MM.1S (cell line): ENCODE measurements around the gene CEP72.
"Not testable (repeated sequence)": the region's sequence is repeated elsewhere in the genome, so short reads cannot be mapped to it uniquely, and the experiment has no call there.

Experiments
- DNase-seq: peaks from one replicate; pipeline ENCODE4 v3.0.0-alpha.2; 2015
- H2AFZ ChIP-seq: fragments of 300-600 bp; sonication (generic); 2 replicates; pipeline ENCODE4 v1.6.0; 2016; ENCODE audit warnings: antibody characterized with exemption, low read length
- H3F3A ChIP-seq: fragments of 300-600 bp; sonication (generic); 2 replicates; pipeline ENCODE4 v1.6.1; 2016; ENCODE audit warnings: mild to moderate bottlenecking, antibody characterized with exemption, low read length, moderate library complexity, mixed read lengths; ENCODE audit not compliant: insufficient read depth
- H3K27ac ChIP-seq: fragments of 300-600 bp; sonication (generic); 2 replicates; pipeline ENCODE4 v1.5.1; 2016; ENCODE audit warnings: mild to moderate bottlenecking, low read length
- H3K27me3 ChIP-seq: fragments of 300-600 bp; sonication (generic); replicated peaks from 2 replicates; pipeline ENCODE4 v1.6.0; 2016; ENCODE audit warnings: low read length; ENCODE audit not compliant: insufficient read depth
- H3K36me3 ChIP-seq: fragments of 300-600 bp; sonication (generic); replicated peaks from 2 replicates; pipeline ENCODE4 v1.6.1; 2016; ENCODE audit warnings: mild to moderate bottlenecking, low read length, mixed read lengths; ENCODE audit not compliant: insufficient read depth
- H3K4me1 ChIP-seq: fragments of 300-600 bp; sonication (generic); 2 replicates; pipeline ENCODE4 v1.6.1; 2016; ENCODE audit warnings: low read length, mixed read lengths
- H3K4me2 ChIP-seq: fragments of 300-600 bp; sonication (generic); 2 replicates; pipeline ENCODE4 v1.6.0; 2016; ENCODE audit warnings: low read depth, low read length
- H3K4me3 ChIP-seq: fragments of 300-600 bp; sonication (generic); 2 replicates; pipeline ENCODE4 v1.5.1; 2016; ENCODE audit warnings: low read length, mixed read lengths
- H3K79me2 ChIP-seq: fragments of 300-600 bp; sonication (generic); 2 replicates; pipeline ENCODE4 v1.6.1; 2016; ENCODE audit warnings: mixed run types, low read length, mixed read lengths
- H3K9ac ChIP-seq: fragments of 300-600 bp; sonication (generic); 2 replicates; pipeline ENCODE4 v1.6.1; 2016; ENCODE audit warnings: low read length, mixed read lengths
- H3K9me2 ChIP-seq: fragments of 300-600 bp; sonication (generic); replicated peaks from 2 replicates; pipeline ENCODE4 v1.6.1; 2016; ENCODE audit warnings: mild to moderate bottlenecking, low read length, mixed read lengths; ENCODE audit not compliant: insufficient read depth
- H3K9me3 ChIP-seq: fragments of 300-600 bp; sonication (generic); replicated peaks from 2 replicates; pipeline ENCODE4 v1.6.1; 2016; ENCODE audit warnings: mild to moderate bottlenecking, low read length, mixed read lengths; ENCODE audit not compliant: insufficient read depth
- H4K20me1 ChIP-seq: fragments of 300-600 bp; sonication (generic); 2 replicates; pipeline ENCODE4 v1.6.1; 2016; ENCODE audit warnings: mild to moderate bottlenecking, low read length, moderate library complexity, mixed read lengths; ENCODE audit not compliant: insufficient read depth
- EZH2 ChIP-seq: fragments of 300-600 bp; sonication (generic); optimal IDR thresholded peaks from 2 replicates; pipeline ENCODE3; 2017; ENCODE audit warnings: low read depth, mild to moderate bottlenecking, antibody characterized with exemption, low read length, mixed read lengths
- EZH2phosphoT487 ChIP-seq: fragments of 300-600 bp; sonication (generic); IDR thresholded peaks from 2 replicates; pipeline ENCODE4 v1.6.1; 2018; ENCODE audit warnings: antibody characterized with exemption, low read length
- TF ChIP-seq, protein P1 (sequence below): fragments of 300-600 bp; sonication (generic); IDR thresholded peaks from 2 replicates; pipeline ENCODE4 v1.5.1; 2016; ENCODE audit warnings: antibody characterized with exemption, low read length, mixed read lengths

The CEP72 gene

DNA sequence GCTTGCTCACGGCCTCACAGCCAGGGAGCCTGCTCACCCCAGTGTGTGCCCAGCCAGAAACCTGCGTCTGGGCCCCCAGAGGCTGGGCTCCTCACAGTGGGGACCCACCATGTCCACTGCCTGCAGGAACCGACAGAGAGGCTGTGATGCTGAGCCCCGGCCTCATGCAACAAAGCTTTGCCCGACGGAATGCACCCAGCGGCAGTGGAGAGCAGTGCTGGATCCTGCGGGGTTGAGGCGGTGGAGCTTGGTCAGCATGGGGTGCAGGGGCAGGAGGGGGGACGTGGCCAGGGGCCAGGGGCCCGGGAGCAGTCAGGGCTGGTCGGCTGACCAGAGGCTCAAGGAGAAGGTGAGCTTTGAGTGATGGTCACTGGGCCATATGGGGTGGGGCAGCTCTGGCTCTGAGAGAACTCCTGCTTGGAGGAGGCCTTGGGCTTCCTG lies 7.7 kb upstream of the CEP72 start:
- H3K9ac ChIP-seq = no peak overlapping the region
- TF ChIP-seq, protein P1, sequence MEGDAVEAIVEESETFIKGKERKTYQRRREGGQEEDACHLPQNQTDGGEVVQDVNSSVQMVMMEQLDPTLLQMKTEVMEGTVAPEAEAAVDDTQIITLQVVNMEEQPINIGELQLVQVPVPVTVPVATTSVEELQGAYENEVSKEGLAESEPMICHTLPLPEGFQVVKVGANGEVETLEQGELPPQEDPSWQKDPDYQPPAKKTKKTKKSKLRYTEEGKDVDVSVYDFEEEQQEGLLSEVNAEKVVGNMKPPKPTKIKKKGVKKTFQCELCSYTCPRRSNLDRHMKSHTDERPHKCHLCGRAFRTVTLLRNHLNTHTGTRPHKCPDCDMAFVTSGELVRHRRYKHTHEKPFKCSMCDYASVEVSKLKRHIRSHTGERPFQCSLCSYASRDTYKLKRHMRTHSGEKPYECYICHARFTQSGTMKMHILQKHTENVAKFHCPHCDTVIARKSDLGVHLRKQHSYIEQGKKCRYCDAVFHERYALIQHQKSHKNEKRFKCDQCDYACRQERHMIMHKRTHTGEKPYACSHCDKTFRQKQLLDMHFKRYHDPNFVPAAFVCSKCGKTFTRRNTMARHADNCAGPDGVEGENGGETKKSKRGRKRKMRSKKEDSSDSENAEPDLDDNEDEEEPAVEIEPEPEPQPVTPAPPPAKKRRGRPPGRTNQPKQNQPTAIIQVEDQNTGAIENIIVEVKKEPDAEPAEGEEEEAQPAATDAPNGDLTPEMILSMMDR = no peak
- no peak for TF ChIP-seq EZH2
- no peak for TF ChIP-seq EZH2phosphoT487
- DNase-seq = no peak
- no peaks in the 10 kb centered on the region for H3K9me3 ChIP-seq
- H3K4me3 ChIP-seq = no peak overlapping the region
- no peak overlapping the region for H2AFZ ChIP-seq
- H3K36me3 ChIP-seq = no peaks in the 10 kb centered on the region
- H3K4me1 ChIP-seq = peaks cover 17% of the 10 kb centered on the region
- no peaks in the 10 kb centered on the region for H3K79me2 ChIP-seq
- H4K20me1 ChIP-seq = no peaks in the 10 kb centered on the region
- H3K27ac ChIP-seq = no peak overlapping the region
- peaks cover 12% of the 10 kb centered on the region for H3F3A ChIP-seq
- H3K4me2 ChIP-seq = no peak overlapping the region
- H3K27me3 ChIP-seq = no peaks in the 10 kb centered on the region
- H3K9me2 ChIP-seq = no peaks in the 10 kb centered on the region

DNA sequence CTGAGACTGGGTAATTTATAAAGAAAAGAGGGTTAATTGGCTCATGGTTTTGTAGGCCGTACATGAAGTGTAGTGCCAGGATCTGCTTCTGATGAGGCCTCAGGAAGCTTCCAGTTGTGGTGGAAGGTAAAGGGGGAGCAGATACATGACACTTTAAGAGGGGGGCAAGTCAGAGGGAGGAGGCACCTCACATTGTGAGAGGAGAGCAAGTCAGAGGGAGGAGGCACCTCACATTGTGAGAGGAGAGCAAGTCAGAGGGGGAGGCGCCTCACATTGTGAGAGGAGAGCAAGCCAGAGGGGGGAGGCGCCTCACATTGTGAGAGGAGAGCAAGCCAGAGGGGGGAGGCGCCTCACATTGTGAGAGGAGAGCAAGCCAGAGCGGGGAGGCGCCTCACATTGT lies 7.0 kb upstream of the CEP72 start:
- not testable (repeated sequence) for H2AFZ ChIP-seq, H3K9me2 ChIP-seq, H3K9ac ChIP-seq, H3K36me3 ChIP-seq, H3K27me3 ChIP-seq, H4K20me1 ChIP-seq, H3K9me3 ChIP-seq, H3K4me2 ChIP-seq, H3K27ac ChIP-seq, H3K79me2 ChIP-seq, H3K4me3 ChIP-seq, DNase-seq
- Histone ChIP-seq H3K4me1 (peaks cover 17% of the 10 kb centered on the region), H3F3A (peaks cover 12% of the 10 kb centered on the region)

DNA sequence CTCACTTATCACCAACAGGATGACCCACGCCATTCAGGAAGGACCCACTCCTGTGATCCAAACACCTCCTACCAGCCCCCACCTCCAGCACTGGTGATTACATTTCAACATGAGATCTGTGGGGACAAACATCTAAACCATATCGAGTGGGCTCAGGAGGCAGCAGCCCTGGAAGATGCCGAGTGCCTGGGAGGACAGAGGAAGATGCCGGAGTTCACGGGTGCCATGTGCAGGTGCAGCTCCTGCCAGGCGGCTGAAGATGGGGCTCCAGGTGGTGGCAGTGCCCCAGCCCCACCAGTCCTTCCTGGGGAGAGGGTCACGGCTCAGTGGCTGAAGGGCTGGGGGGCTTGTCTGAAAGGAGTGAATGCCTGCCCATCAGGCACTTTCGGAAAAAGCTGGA lies 6.1 kb upstream of the CEP72 start:
- no peak overlapping the region for H3K4me2 ChIP-seq
- no peak overlapping the region for H3K4me3 ChIP-seq
- no peaks in the 10 kb centered on the region for H3K9me3 ChIP-seq
- DNase-seq = no peak
- H3K9me2 ChIP-seq = no peaks in the 10 kb centered on the region
- no peaks in the 10 kb centered on the region for H3K36me3 ChIP-seq
- H4K20me1 ChIP-seq = no peaks in the 10 kb centered on the region
- peaks cover 12% of the 10 kb centered on the region for H3F3A ChIP-seq
- peaks cover under 1% of the 10 kb centered on the region; the same call in 1 of the 2 replicates for H3K79me2 ChIP-seq
- no peaks in the 10 kb centered on the region for H3K27me3 ChIP-seq
- H3K9ac ChIP-seq = no peak overlapping the region
- TF ChIP-seq, protein P1 = no peak
- TF ChIP-seq EZH2 (no peak), EZH2phosphoT487 (no peak)
- no peak overlapping the region for H3K27ac ChIP-seq
- peaks cover 17% of the 10 kb centered on the region for H3K4me1 ChIP-seq
- H2AFZ ChIP-seq = no peak overlapping the region

DNA sequence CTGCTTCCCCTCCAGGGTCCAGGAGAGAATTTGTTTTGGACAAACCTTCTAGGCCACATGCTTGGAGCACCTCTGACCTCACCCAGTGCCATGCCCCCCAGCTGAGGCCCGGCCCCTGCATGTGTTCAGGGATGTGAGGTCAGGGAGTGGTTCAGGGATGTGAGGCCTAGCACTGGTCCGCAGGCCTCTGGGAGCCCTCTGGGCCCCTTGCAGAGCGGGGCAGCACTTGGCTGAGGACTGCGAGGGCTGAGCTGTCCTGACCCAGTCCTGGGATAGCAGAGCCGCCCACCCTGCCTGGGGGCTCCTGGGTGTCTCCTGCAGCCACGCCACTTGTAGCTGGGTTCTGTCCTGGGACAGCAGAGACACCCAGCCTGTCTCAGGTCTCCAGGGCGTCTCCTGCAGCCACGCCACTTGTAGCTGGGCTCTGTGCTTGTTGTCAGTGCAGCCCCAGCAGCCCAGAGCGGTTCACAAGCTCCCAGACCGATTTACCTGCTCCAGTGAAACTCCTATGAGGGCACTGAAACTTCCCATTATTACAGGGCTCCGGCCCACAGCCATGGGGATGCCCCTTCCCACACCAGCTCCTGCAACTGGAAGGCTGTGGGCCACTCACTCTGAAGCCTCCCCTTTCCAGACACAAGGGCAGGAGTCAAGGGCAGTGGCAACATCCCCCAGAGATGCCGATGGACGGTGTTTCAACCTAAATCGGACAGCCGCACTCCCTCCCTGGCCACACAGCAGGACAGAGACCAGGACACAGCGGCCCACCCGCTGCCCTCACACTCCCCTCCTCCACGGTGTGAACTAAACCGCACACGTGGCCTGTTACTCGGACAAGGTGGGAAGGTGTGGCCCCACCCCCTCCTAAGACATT lies 5.4 kb upstream of the CEP72 start:
- Histone ChIP-seq H3K36me3 (no peaks in the 10 kb centered on the region), H3K79me2 (peaks cover 6% of the 10 kb centered on the region; the same call in 1 of the 2 replicates)
- no peak for DNase-seq

More for the DNA sequence above, 5.4 kb upstream of the CEP72 start:
- H3K27ac ChIP-seq = peak overlapping the region; percentile 55; the same call in 1 of the 2 replicates
- H3K9ac ChIP-seq = no peak overlapping the region
- H2AFZ ChIP-seq = 0 out of 2 replicates have a peak overlapping the region, but pooled peaks have one; percentile 17
- no peaks in the 10 kb centered on the region for H4K20me1 ChIP-seq
- no peak overlapping the region for H3K4me3 ChIP-seq
- no peak for TF ChIP-seq EZH2
- TF ChIP-seq, protein P1 = no peak
- TF ChIP-seq EZH2phosphoT487 = no peak
- H3K9me3 ChIP-seq = no peaks in the 10 kb centered on the region
- H3K9me2 ChIP-seq = no peaks in the 10 kb centered on the region
- H3K27me3 ChIP-seq = no peaks in the 10 kb centered on the region
- H3K4me2 ChIP-seq = peak overlapping the region; percentile 60
- peaks cover 20% of the 10 kb centered on the region for H3K4me1 ChIP-seq
- peaks cover 12% of the 10 kb centered on the region for H3F3A ChIP-seq
